GM21367 (cell line): Measurements from ENCODE around the gene GPATCH4.

Experiments used
- ATAC-seq: cut with Tn5 transposase; IDR thresholded peaks from one replicate; pipeline ENCODE4 v1.9.1; 2021; ENCODE audit not compliant: unreplicated experiment

The GPATCH4 gene

GRCh38 chr1:156551066-156551643, 50.1 kb downstream of the GPATCH4 start:
- no peak for ATAC-seq

DNA sequence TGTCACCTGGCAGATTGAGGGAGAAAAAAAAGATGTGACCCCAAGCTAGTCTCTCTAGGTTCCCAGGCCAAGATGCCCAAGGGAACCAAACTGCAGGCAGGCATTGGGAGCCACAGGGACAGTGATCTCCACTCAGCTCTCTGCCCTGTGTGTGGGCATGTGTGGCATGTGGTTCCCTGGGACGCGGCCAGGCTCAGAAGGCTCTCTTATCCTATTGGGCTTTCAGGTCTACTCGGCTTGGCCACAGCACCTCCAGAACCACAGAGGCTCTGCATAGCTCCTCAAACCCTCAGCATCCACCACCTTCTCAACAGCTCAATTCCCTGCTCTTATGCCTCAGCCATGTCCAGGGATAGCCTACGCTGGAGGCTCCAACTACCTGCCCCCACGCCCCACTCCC, 50.9 kb downstream of the GPATCH4 start:
- ATAC-seq, result no peak

DNA sequence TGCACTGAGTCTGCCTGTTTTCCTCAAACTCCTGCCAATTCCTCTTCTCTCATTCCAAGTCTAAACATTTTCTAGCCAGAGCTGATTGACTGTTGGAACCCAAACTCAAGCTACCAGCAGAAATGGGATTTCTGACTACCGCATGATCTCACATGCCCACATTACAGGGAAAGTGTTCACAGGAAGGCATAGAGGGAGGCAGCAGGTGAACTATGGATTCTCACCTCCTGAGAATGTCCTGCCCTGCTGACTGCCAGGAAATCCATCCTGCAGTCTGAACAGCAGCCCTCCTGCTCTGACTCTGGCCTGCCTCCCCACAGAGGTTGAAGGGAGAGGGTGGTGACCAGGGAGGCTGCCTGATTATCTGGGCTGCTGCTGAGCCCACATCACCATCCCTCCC, 51.4 kb downstream of the GPATCH4 start:
- ATAC-seq, result no peak

DNA sequence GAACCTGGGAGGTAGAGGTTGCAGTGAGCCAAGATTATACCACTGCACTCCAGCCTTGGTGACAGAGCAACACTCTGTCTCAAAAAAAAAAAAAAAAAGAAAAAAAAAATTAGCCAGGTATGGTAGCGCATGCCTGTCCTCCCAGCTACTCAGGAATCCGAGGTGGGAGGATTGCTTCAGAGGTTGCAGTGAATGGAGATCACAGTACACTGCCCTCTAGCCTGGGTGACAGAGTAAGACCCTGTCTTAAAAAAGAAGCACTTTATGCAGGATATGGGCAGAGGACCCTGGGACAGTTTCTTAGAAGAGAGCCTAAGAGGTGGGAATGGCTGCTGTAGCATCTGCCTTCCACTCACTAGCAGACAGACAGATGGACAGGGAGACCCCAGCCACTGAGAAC, 51.9 kb downstream of the GPATCH4 start:
- no peak for ATAC-seq

- ATAC-seq, result no peak
Observed at GRCh38 chr1:156547982-156548381, 53.3 kb downstream of the GPATCH4 start.

DNA sequence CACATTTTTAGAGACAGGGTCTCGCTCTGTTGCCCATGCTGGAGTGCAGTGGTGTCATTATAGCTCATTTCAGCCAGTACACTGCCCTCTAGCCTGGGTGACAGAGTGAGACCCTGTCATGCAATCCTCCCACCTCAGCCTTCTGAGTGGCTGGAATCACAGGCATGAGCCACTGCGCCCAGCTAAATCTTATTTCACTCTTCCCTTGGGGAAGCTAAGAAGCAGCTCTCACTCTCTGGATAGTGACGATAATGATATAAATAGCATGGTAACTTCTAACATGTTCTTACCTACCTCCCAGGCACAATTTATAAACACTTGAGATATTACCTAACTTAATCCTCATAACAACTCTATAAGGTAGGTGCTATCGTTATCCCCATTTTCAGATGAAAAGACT, 53.8 kb downstream of the GPATCH4 start:
- no peak for ATAC-seq

GRCh38 chr1:156546267-156546666, 55.0 kb downstream of the GPATCH4 start:
- no peak for ATAC-seq

DNA sequence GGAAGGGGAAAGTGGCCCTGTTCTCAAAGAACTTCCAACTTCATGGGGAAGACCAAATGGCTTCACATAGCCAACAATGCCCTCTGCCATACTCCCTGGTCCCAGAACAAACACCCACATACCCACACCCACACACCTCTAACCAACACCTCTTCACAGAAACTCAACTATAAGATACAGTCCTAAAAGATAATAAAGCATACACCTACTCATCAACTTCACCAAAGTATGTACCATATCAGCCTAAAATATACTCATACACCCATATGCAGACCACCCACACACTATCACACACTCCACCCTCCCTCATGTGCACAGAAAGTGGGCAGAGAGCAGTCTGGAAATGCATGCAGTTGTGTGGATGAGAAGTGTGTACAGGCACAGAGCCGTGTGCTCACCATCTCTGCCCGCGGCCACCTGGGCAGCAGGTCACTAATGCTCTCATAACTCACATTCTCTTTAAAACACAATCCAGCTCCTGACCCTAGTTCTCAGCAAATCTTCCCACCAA, 56.6 kb downstream of the GPATCH4 start:
- ATAC-seq, result no peak
